ENCODE data around the gene PRKAR1B. TPM values are rescaled to one million over a fixed set of nuclear protein-coding genes. Genes with fewer than 3 reads are reported as not detected.

The PRKAR1B gene
- total RNA-seq, 1 donor from 2014 or later: 16.5 TPM

DNA sequence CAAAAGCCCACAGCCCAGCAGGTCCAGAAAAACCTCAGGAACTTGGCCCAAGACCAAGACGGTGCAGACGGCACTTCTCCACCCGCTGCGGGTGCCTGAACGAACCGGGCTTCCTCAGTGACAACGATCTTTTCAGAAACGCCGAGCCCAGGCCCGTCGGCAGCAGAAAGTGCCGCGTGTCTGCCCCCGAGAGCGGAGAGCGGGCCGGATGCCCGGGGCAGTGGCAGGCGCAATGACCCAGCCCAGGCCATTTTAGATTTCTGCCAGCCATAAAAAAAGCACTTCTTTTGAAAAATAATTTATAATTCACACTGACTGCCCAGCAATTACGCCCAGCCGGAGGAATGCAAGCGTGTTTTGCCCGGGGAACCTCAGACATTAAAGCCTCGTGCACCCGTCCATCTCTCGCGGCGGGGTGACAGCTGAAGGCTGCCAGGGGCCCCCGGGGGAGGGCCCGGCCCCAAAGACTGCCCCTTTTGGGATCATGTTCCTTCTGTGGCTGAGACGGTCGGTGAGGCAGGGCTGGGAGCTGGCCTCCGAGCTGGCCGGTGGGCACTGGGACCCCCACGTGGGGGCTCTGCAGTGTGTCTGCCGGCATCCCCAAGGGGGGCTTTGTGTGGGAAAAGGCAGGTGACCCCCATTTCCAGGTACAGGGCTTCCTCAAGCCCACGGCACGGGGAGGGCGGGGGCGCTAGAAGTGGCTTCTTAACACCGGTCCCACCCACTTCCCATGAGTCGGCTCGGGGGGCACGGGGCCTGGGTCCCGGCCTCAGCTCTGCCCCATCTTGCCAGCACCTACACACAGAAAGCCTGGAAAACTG, 136.1 kb downstream of the PRKAR1B start:
- intact Hi-C loops (cut with micrococcal nuclease): no loop called here
- DNase-seq (peak; percentile 20), ATAC-seq (no peak)

DNA sequence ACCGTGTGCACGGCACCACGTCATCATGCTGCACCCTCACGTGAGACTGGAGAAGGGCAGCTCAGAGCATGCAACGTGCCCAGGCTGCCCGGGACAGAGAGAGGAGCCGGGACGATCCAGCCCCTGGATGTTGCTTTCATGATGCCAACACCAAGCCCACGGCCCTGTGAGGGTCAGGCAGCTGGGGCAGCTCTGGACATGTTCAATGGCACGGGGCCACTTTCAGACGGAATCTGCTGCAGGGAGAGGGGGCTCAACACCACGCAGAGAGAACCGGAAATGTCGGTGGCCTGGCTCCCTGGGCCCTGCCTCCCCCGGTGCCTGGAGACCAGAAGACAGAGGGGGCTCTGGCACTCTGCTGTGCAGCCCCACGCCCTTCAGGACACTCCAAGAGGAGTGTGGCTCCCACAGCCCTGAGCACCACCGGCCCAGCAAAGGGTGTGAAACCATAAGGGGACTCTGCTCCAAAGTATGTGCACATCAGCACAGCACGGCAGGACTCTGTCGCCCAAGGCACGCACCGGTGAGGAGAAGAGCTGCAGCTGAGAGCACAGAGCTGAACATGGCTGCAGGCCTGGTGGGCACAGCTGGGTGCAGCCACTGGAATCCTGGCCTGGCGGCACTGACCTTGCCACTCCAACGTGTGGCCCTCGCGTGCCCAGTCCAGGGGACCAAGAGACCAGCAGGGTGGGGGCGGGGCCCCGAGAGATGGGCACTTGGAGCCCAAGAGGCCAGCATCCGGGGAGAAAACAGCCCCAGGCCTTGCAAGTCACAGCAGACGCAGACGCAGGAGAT, 137.1 kb downstream of the PRKAR1B start:
- intact Hi-C loops (cut with micrococcal nuclease): no loop called here
- ATAC-seq (no peak), DNase-seq (peak; percentile 29)

DNA sequence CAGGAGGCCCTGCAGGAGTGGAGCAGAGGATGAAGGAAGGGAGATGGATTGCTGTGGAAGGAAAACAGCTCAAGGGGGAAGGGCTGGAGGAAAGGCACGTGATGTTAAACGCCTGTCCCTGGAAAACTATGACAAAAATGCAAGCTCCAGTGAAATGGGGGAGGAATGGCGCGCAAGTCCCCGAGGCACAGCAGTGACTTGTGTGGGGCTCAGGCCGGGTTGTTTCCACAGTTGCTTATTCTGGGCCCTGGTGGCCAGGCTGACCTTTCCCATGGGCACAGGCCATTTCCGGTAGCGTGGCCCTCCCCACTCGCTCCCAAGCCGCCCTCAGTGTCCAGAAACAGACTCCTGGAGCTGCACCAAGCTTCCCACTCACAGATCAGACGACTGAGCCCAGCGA, 139.3 kb downstream of the PRKAR1B start:
- intact Hi-C loops (cut with micrococcal nuclease): no loop called here
- peak; percentile 48 for ATAC-seq
- DNase-seq: peak; percentile 42

DNA sequence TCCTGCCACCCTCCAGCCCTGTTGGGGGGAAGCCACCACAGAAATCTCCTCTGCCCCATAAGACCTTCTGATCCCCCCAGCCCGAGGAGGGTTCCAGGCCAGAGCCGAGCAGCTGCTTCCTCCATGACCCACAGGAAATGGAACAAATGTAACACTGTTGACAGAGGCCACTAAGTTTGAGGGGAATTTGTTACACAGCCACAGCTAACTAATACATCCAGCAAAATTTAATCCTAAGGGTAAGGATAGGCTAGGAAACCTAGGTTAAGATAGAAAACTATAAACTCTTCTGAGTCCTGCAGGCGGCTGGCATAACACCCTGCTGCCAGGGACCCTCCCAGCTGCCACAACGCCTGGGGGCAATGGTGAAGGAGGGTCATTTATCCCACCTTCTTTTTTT, 140.6 kb downstream of the PRKAR1B start:
- DNase-seq: peak; percentile 10
- intact Hi-C loops (cut with micrococcal nuclease): no loop called here
- ATAC-seq: no peak

DNA sequence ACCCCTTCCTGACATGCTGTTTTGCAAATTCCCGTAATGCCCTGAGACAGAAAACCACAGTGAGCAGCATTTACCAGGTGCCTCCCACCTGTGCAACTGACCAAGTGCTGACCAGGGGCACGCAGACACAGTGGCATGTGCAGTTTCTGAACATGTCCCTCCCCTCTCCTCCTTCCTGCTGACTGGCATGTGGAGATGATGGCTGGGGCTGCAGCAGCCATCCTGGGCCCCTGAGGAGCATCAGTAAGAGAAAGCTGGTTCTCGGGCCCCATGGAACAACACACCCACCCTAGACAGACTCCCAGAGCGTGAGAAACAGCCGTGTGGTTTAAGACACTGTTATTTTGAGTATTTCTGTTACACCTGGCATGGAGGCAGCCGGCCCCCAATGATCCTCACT, 141.2 kb downstream of the PRKAR1B start:
- intact Hi-C loops (cut with micrococcal nuclease): no loop called here
- no peak for DNase-seq
- ATAC-seq: no peak

DNA sequence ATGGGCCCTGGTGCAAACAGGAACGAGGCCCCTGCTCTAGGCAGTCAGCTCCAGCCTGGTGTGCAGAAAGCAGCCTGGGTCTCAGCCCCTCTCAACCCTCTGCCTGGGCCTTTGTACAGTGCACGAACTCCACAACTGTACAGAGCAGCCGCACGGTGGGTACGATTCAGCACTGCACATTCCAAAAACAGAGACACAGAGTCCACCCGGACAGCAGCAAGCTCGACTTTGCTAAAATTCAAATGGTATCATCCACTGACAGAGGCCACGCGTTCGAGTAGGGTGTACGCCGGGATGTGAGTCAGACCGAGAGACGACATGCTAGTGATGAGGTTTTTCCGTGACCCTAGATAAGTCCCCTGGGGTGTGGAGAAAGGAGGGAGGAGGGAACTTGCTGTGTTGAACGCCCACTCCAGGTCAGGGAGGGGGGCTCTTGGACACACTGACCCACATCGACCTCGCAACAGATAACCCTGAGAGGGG, 141.8 kb downstream of the PRKAR1B start:
- no peak for ATAC-seq
- intact Hi-C loops (cut with micrococcal nuclease): no loop called here

DNA sequence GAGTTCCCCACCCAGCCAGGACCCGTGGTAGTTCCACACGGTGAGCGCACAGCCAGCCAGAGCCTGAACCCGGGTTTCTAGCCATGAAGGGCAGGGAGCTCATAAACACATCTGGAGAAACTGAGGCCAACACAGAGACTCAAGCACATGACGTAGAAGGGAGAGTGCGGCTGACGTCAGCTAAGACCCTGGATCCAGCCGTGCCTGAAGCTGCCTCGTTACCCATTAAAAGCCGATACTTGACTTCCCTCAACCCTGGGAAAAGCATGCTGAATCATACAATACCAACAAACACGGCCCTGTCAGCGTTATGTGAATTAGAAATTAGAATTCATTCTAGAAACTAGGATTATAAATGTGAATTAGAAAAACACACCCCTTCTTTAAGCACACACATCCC, 142.3 kb downstream of the PRKAR1B start:
- DNase-seq: peak; percentile 5
- no peak for ATAC-seq
- intact Hi-C loops (cut with micrococcal nuclease): no loop called here

More for the DNA sequence above, 141.8 kb downstream of the PRKAR1B start:
- peak; percentile 6 for DNase-seq

DNA sequence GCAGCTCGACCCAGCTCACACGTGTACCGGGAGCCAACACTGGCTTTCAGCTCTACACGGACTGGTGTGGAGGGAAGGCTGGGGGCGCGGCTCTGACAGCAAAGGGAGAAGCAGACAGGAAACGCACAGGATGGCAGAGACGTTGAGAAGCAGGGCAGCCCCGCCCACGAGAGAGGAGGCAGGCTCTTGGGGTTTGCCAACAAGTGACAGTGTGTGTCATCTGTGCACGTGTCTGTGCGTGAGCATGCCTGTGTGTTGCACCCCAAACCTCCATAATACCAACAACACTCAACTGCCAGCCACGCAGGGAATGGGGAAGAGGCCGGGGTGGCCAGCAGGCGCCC, 143.0 kb downstream of the PRKAR1B start:
- peak; percentile 48 for DNase-seq
- ATAC-seq: no peak
- intact Hi-C loops (cut with micrococcal nuclease): no loop called here

DNA sequence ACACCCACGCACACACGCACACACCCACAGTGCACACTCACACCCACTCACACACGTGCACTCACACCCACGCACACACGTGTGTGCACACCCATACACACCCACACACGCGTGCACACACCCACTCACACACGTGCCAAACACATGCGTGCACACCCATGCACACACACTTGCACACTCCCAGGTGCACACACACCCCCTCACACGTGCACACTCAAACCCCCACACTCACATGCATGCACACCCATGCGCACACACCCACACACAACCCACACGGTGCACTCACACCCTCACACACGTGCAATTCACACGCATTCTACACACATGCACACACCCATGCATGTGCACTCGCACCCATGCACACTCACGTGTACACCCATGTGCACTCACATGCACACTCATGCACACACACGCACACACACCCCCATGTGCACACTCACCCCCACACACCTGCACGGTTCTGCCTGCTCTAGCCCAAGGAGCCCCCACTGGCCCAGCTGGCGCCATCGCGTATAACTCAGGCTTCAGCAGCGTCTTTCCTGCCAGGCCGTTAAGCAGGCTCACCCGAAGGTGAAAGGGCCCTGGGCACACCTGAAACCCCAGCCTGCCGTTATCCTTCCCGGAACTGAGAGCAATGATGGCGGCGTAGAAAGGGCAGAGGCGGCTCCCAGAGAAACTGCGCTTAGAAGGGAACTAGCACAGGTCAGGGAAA, 143.5 kb downstream of the PRKAR1B start:
- DNase-seq (peak; percentile 15), ATAC-seq (no peak)
- intact Hi-C loops (cut with micrococcal nuclease): no loop called here

DNA sequence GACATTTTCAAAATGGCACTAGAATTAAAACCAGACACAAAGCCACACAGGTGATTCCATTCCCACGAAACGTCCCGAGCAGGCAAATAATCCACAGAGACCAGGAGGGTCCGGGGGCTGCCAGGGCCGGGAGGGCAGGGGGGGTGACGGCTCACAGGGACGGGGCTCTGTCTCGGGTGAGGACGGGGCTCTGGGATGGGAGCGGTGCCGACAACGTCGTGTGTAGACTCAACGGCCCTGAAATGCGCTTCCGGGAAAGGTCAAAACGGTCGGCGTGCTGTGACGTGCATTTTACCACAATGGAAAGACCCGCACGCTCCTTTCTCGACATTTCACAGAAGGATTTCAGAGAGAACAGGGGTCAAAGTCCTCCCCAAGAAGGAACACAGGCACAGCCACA, 144.2 kb downstream of the PRKAR1B start:
- ATAC-seq (no peak), DNase-seq (no peak)
- intact Hi-C loops (cut with micrococcal nuclease): no loop called here

DNA sequence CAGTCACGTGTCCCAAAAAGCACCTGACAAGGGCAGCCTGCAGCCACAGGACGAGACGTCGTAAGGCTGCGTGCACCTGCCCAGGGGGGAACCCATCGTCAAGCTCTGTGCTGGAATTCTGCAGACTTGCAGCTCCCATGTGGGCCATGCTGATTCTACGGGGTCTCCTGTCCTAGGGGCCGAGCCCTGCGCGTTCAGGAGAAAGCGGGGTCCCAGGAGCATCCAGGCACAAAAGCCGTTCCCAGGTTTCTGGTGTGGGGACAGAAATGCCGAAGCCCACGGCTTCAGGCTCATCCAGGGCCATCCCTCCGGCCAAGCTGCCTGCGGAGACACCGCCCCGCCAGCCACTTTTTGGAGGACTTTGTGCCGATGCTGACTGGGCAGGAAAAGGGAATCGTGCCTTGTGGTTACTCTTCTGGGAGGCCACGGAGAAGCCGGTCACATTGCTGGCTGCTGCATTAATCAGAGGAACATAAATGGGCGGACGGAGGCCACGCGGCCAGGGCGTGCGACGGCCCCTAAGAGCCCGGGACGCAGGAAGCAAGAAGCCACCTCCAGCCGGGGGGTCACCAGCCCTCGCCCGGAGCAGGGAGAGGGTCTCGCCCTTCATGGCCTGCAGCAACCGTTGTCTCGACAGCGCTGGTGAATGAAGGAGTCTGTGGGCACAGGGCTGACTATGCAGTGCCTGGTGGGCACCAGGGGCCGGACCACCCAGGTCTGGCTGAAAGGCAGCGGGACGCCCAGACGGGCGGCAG, 144.8 kb downstream of the PRKAR1B start:
- intact Hi-C loops (cut with micrococcal nuclease): no loop called here
- no peak for DNase-seq

DNA sequence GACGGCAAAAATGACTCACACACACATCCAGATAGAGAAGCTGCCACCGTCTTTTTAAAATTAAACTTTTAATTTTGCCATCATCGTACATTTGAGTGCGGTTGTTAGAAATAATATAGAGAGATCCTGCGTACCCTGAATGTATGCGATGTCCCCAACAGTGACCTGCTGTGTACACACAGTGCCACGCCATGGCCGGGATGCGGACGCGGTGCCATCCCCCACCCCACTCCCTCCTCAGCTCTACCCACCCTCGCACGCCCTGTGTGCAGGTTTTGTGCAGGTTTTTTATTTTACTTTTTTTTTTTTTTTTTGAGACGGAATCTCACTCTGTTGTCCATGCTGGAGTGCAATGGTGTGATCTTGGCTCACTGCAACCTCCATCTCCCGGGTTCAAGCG, 148.7 kb downstream of the PRKAR1B start:
- ATAC-seq: no peak
- DNase-seq: no peak
- intact Hi-C loops (cut with micrococcal nuclease): no loop called here

More for the DNA sequence above, 144.8 kb downstream of the PRKAR1B start:
- no peak for ATAC-seq

DNA sequence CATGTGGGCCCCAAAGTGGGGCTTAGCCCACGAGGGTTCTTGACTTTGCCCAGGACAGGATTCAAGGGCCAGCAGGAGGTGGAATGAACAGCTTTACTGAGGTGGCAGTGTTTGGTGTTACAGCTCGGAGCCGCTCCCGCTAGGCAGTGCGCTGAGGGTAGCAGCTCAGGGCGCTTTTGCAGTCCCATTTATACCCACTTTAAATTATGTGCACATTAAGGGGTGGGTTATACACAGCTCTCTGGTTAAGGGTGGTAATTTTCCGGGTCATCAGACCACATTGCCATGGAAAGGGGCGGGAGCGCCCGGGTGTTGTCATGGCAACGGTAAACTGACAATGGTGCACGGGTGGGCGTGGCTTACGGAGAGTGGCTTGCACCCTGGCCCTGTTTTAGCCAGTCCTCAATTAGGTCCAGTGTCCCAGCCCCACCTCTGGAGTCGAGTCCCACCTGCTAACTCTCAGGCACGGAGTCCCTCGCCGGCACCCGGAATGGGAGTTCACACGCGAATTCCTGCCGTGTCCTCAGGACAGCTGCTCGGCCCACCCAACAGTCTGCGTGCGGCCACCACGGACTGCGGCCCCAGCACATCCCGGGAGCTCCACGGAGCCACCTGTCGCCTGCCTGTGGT, 149.2 kb downstream of the PRKAR1B start:
- ATAC-seq (no peak), DNase-seq (no peak)
- intact Hi-C loops (cut with micrococcal nuclease): no loop called here

DNA sequence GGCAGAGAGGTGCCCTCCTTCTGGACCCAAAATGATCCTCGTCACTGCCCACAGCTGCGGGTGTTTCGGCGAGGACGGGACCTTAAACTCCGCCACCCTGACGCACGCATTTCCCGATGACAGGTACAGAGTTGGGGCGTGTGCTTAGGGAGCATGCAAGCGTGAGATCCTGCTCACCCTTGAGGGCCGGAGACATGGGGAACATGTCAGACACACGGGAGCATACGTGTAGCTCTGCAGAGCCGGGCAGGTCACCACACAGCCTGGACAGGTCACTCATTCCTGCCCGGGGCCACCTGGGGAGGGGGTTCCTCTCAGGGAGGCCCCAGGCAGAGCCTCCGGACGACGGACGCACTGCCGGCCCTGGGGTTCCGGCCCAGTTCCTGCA, 149.8 kb downstream of the PRKAR1B start:
- no peak for DNase-seq
- intact Hi-C loops (cut with micrococcal nuclease): no loop called here
- no peak for ATAC-seq

DNA sequence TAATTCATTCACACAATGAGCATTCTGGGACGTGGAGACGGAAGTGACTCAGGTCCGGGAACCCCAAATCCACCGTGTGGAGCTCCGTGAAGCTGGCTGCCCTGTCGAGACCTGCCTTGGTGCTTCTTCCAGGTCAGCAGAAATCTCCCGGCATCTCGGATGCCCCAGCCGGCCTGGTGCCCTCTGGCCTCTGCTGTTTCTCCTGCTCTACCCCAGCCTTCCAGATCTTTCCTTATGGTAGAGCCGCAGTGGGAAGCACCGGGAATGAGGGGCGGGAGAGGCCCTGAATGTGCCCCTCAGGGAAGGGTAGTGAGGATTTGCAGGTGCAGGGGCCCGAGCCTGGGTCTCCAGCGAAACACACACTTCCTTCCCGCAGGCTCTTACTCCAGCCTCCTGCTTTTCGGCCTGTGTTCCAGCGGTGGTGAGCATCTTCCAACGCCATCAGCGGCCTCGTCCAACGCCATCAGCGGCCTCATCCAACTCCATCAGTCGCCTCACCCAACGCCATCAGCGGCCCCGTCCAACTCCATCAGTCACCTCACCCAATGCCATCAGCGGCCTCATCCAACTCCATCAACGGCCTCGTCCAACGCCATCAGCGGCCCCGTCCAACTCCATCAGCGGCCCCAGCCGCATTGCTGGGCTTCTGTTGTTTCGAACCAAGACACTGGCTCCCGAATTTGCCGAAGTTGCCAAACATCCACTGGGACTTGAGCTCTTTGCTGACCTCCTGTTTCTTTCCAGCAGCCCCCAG, 150.4 kb downstream of the PRKAR1B start:
- no peak for DNase-seq
- intact Hi-C loops (cut with micrococcal nuclease): no loop called here

DNA sequence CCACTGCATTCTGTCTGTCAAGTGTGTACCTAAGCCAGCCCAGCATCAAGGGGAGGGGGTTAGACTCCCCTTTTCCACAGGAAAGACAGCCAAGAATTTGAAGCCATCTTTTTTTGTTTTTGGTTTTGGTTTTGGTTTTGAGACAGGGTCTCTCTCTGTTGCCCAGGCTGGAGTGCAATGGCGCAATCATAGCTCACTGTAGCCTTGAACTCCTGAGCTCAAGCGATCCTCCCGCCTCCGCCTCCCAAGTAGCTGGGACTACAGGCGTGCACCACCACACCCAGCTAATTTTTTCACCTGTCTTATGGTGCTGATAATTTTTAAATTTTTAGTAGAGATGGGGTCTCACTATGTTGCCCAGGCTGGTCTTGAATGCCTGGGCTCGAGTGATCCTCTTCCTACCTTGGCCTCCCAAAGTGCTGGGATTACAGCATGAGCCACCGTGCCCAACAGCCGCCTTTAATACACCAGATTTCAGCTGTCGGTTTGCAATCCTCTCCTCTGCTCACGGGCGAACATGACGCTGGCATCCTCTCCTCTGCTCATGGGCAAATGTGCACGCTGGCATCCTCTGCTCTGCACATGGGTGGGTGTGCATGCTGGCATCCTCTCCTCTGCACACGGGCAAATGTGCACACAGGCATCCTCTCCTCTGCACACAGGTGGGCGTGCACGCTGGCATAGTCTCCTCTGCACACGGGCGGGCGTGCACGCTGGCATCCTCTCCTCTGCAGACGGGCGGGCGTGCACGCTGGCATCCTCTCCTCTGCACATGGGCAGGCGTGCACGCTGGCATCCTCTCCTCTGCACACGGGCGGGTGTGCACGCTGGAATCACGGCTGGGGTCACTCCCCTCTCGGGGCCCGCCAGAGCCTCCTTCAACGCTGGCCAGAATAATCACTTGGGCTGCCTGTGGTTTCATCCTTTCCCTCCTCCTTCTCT, 151.4 kb downstream of the PRKAR1B start:
- ATAC-seq (no peak), DNase-seq (no peak)
- intact Hi-C loops (cut with micrococcal nuclease): no loop called here

More for the DNA sequence above, 150.4 kb downstream of the PRKAR1B start:
- no peak for ATAC-seq

All from left ventricle myocardium superior (tissue), 1 donor.